Esophagus (tissue), 2 donors: ENCODE data around the gene FAM217B. TPM values are rescaled to one million over a fixed set of nuclear protein-coding genes. Genes with fewer than 3 reads are reported as not detected.

Experiments
- H3K27ac ChIP-seq, 2 donors: one replicate each; pipeline ENCODE4 v1.5.1; 2013; ENCODE audit warnings: low read depth in 2 of 2, mild to moderate bottlenecking in 2 of 2, inconsistent platforms in 1 of 2, low read length in 1 of 2, moderate library complexity in 1 of 2
- H3K27me3 ChIP-seq, 2 donors: one replicate each; pipeline ENCODE4 v1.6.1; 2013; ENCODE audit warnings: low read length in 2 of 2, control low read depth in 1 of 2, mild to moderate bottlenecking in 1 of 2; ENCODE audit not compliant: insufficient read depth in 2 of 2, control insufficient read depth in 1 of 2
- H3K36me3 ChIP-seq, 2 donors: one replicate each; pipeline ENCODE4 v1.6.1; 2013; ENCODE audit warnings: low read length in 1 of 2; ENCODE audit not compliant: control insufficient read depth in 2 of 2, insufficient read depth in 2 of 2
- H3K4me1 ChIP-seq, 2 donors: one replicate each; pipeline ENCODE4 v1.6.1; 2013; ENCODE audit warnings: low read length in 1 of 2; ENCODE audit not compliant: control insufficient read depth in 2 of 2, insufficient read depth in 2 of 2
- H3K4me3 ChIP-seq, 2 donors: one replicate each; pipeline ENCODE4 v1.5.1; 2013; ENCODE audit warnings: low read length in 2 of 2, mild to moderate bottlenecking in 2 of 2, low read depth in 1 of 2, moderate library complexity in 1 of 2
- H3K9me3 ChIP-seq, 2 donors: one replicate each; pipeline ENCODE4 v1.6.1; 2013; ENCODE audit warnings: mild to moderate bottlenecking in 2 of 2, low read depth in 1 of 2, low read length in 1 of 2, moderate library complexity in 1 of 2; ENCODE audit not compliant: control insufficient read depth in 2 of 2, insufficient read depth in 1 of 2
- WGBS, 2 donors: extraction: QIAGEN DNeasy Blood & Tissue Kit; methylation state at CpG; one replicate each; pipeline ENCODE4 v1.1.7; 2013; 5-methylcytosine and 5-hydroxymethylcytosine counted together
- polyA plus RNA-seq, 2 donors: library from polyadenylated mRNA; stranded (reverse); fragments of 200-250 nt; gene quantifications; one replicate each; pipeline ENCODE4 v1.2.3, GENCODE V29; 2013
- donor health status: healthy with polysubstance abuse.
- donor health status: Bipolar disorder and iron deficiency.

Gene FAM217B
- polyA plus RNA-seq, 2 donors, result 2.2 TPM

DNA sequence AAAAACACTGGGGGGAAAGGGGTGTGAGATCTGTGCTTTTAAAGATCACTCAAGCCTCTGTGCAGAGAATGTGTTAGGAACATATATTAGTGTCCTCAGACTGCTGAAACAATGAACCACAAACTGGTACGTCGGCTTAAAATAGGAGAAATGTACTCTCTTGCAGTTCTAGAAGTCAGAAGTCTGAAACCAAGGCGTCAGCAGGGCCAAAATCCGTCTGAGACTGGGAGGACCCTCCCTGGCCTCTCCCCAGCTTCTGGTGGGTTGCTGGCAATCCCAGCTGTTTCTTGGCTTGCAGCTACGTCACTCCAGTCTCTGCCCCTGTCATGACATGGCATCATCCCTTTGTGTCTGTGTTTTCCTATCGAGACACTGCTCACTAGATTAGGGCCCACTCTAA lies 22.0 kb downstream of the FAM217B start:
- Histone ChIP-seq H3K4me1 (peaks cover 2% of the 10 kb centered on the region in 2 donors), H3K27me3 (no peaks in the 10 kb centered on the region), H3K9me3 (no peaks in the 10 kb centered on the region), H3K4me3 (no peak overlapping the region), H3K27ac (peak overlapping the region; percentile 87 to 94), H3K36me3 (no peaks in the 10 kb centered on the region)
- 77 to 84% methylated on average over 6 of the region's 6 CpGs for WGBS, 2 donors

GRCh38 chr20:59966428-59966827 lies 26.2 kb downstream of the FAM217B start:
- no peaks in the 10 kb centered on the region for H3K36me3 ChIP-seq
- no peaks in the 10 kb centered on the region for H3K27me3 ChIP-seq
- H3K9me3 ChIP-seq, result no peaks in the 10 kb centered on the region
- no peaks in the 10 kb centered on the region for H3K4me1 ChIP-seq
- 83 to 85% methylated on average over 3 of the region's 3 CpGs for WGBS, 2 donors
- no peak overlapping the region for H3K27ac ChIP-seq
- H3K4me3 ChIP-seq, result no peak overlapping the region

GRCh38 chr20:59971428-59971827 lies 31.2 kb downstream of the FAM217B start:
- H3K27ac ChIP-seq, result peak overlapping the region in 1 of 2 donors; percentile 67
- WGBS, 2 donors, result 62 to 82% methylated on average over 1 of the region's 1 CpG
- peaks cover 0 to 2% of the 10 kb centered on the region in 2 donors for H3K4me1 ChIP-seq
- no peaks in the 10 kb centered on the region for H3K36me3 ChIP-seq
- no peak overlapping the region for H3K4me3 ChIP-seq
- no peaks in the 10 kb centered on the region for H3K9me3 ChIP-seq
- no peaks in the 10 kb centered on the region for H3K27me3 ChIP-seq

- WGBS, 2 donors, result 64 to 65% methylated on average over 12 of the region's 12 CpGs
- Histone ChIP-seq H3K4me1 (peaks cover 0 to 4% of the 10 kb centered on the region in 2 donors), H3K36me3 (no peaks in the 10 kb centered on the region), H3K9me3 (no peaks in the 10 kb centered on the region), H3K27ac (peak overlapping the region; percentile 51 to 58), H3K27me3 (no peaks in the 10 kb centered on the region), H3K4me3 (no peak overlapping the region)
Measured at GRCh38 chr20:59972037-59972801, 32.0 kb downstream of the FAM217B start.

- no peaks in the 10 kb centered on the region for H3K36me3 ChIP-seq
- peaks cover 0 to 4% of the 10 kb centered on the region in 2 donors for H3K4me1 ChIP-seq
- no peaks in the 10 kb centered on the region for H3K27me3 ChIP-seq
- H3K27ac ChIP-seq, result no peak overlapping the region
- H3K9me3 ChIP-seq, result no peaks in the 10 kb centered on the region
- H3K4me3 ChIP-seq, result no peak overlapping the region
- WGBS, 2 donors, result 60 to 72% methylated on average over 6 of the region's 6 CpGs
Measured at GRCh38 chr20:59976156-59976782, 36.1 kb downstream of the FAM217B start.

DNA sequence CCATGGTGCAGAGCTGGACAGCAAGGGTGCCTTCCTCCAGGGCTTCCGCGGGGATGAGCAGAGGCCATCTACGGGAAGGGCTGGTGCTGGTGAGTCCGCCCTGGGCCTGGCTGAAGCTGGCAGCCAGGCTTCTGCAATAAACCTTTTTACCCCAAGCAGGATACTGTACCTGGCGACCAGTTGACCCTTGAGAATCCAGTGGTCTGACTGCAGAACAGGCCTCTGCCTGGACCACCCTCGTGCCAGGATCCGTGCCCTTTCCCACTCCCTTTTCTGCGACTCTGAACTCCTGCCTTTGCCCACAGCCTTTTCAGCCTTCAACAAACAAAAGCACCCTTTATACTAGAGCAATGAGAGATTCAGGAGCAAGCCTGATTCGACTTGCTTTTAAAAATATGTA lies 36.9 kb downstream of the FAM217B start:
- Histone ChIP-seq H3K27me3 (no peaks in the 10 kb centered on the region), H3K36me3 (no peaks in the 10 kb centered on the region), H3K4me3 (no peak overlapping the region), H3K9me3 (no peaks in the 10 kb centered on the region), H3K4me1 (peaks cover 0 to 4% of the 10 kb centered on the region in 2 donors), H3K27ac (no peak overlapping the region)
- 85 to 87% methylated on average over 9 of the region's 9 CpGs for WGBS, 2 donors

DNA sequence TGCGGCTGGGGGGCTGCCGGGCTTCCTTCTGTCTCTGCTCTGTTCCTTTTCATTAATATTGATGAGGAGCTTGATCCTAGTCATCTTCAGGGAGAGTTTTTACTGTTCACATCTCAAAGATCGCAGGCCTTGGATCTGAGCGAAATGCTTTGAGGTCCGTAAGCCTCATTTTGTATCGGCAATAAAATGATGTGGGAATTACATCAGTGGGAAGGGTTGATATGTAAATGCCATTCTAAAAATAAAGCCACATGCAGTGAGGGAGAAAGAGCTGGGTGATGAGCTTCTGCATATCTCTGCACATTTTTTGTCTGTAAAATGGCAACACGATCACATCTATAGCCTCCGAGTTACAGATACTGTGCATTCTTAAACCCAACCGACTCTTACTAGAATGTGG lies 42.9 kb downstream of the FAM217B start:
- H3K4me3 ChIP-seq, result no peak overlapping the region
- no peaks in the 10 kb centered on the region for H3K27me3 ChIP-seq
- no peaks in the 10 kb centered on the region for H3K36me3 ChIP-seq
- H3K9me3 ChIP-seq, result no peaks in the 10 kb centered on the region
- no peak overlapping the region for H3K27ac ChIP-seq
- peaks cover 0 to 2% of the 10 kb centered on the region in 2 donors for H3K4me1 ChIP-seq
- WGBS, 2 donors, result 91 to 95% methylated on average over 9 of the region's 9 CpGs

- H3K27me3 ChIP-seq, result no peaks in the 10 kb centered on the region
- H3K4me3 ChIP-seq, result no peak overlapping the region
- peaks cover 0 to 2% of the 10 kb centered on the region in 2 donors for H3K4me1 ChIP-seq
- WGBS, 2 donors, result 74 to 81% methylated on average over 4 of the region's 4 CpGs
- no peaks in the 10 kb centered on the region for H3K36me3 ChIP-seq
- no peak overlapping the region for H3K27ac ChIP-seq
- peaks cover 0 to 3% of the 10 kb centered on the region in 2 donors for H3K9me3 ChIP-seq
Measured at GRCh38 chr20:59984541-59984940, 44.4 kb downstream of the FAM217B start.

GRCh38 chr20:59985164-59985563 lies 45.0 kb downstream of the FAM217B start:
- Histone ChIP-seq H3K4me1 (peaks cover 0 to 2% of the 10 kb centered on the region in 2 donors), H3K9me3 (peaks cover 0 to 3% of the 10 kb centered on the region in 2 donors), H3K4me3 (no peak overlapping the region), H3K36me3 (no peaks in the 10 kb centered on the region), H3K27ac (no peak overlapping the region), H3K27me3 (no peaks in the 10 kb centered on the region)
- WGBS, 2 donors, result 83 to 87% methylated on average over 8 of the region's 8 CpGs
